ENCODE data around the gene KIF3B.

KIF3B gene

GRCh38 chr20:32277361-32278198, at the start of gene KIF3B:
Gene KIF3B (plus strand): TSS chr20:32277651. CDS start chr20:32309778, 32,127 bp downstream.
- peak; percentile 71 to 88 for DNase-seq (ENCODE audit: low read depth in 1 of 2, low spot score in 1 of 2)

DNA sequence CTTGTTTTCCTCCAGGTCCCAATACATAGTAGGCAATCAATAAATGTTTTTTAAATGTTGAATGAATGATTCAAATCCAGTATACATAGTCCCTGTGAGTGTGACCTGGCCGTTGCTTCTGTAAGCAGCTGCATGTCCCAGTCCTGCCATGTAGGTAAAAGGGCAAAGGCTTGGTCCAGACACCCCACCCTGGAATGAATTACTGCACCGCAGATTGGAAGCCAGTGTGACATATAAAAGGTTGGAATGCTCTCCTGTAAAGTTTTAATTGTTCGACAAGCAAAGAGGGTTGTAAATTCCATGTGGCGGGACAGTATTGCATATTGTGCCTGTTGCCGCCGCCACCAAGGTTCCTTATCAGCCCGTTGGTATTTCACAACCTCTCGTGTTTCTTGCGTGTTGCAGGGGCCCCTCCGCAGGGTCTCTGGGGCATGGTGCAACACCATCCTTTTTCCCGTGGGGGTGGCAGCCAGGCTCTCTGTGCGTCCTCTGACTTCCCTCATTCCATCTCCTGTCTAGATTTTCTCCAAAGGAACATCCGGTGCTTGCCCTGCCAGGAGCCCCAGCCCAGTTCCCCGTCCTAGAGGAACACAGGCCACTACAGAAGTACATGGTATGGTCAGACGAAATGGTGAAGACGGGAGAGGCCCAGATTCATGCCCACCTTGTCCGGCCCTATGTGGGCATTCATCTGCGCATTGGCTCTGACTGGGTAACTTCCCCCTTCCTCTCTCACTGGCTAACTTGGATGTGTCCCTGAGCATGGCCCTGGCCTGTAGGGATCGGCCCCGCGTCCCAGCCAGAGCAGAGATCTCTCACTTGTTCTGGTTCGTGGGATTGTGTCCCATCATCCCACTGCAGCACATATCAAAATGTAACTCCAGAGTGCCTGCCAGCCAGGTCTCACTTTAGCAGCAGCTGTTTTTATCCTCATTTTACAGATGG, 49.4 kb upstream of the KIF3B start:
- DNase-seq (ENCODE audit: low read depth in 1 of 2, low spot score in 1 of 2), result no peak

DNA sequence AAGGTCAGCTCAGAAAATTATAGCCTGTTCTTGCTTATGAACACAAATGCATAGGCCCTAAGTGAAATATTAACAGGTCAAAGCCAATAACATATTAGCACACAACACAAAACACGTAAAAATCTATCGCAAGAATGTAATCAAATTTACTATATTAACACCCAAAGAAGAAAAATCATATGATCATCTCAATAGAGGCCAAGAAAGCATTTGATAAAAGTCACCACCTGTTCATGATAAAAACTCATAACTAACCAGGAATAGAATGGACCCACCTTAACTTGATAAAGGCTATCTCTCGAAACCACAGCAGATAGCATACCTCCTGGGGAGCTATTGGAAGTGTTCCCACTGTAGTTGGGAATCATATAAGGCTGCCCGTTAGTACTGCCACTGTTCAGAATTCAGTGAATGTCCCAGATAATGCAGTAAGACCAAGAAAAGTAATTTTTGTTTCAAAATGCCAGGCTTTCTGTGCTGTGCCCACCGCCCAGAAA, 48.2 kb upstream of the KIF3B start:
- DNase-seq (ENCODE audit: low read depth in 1 of 2, low spot score in 1 of 2), result no peak

- no peak for DNase-seq (ENCODE audit: low read depth in 1 of 2, low spot score in 1 of 2)
Measured at GRCh38 chr20:32230707-32231106, 46.7 kb upstream of the KIF3B start.

GRCh38 chr20:32231245-32231644, 46.2 kb upstream of the KIF3B start:
- no peak for DNase-seq (ENCODE audit: low read depth in 1 of 2, low spot score in 1 of 2)

DNA sequence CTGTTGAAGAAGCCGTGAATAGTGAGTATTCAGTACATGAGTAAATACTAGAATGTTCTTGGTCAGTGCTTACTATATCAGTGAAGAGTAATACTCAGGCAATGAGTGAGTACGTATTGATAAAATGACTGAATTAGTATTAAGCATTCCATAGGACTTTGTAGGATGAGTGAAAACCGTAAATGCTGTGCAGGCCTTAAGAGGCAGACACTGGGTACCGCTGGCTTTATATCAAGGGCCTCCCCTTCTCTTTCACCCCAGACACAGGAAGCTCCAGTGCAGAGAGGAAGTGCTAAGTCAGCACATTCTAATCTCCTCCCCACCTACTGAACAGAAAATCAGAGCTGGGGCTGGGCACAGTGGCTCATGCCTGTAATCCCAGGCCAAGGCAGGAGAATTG, 45.6 kb upstream of the KIF3B start:
- DNase-seq (ENCODE audit: low read depth in 1 of 2, low spot score in 1 of 2), result peak in 1 of 2 donors; percentile 21

GRCh38 chr20:32232326-32232886, 45.0 kb upstream of the KIF3B start:
- peak in 1 of 2 donors; percentile 33 for DNase-seq (ENCODE audit: low read depth in 1 of 2, low spot score in 1 of 2)

GRCh38 chr20:32233286-32233685, 44.2 kb upstream of the KIF3B start:
- DNase-seq (ENCODE audit: low read depth in 1 of 2, low spot score in 1 of 2), result no peak

DNA sequence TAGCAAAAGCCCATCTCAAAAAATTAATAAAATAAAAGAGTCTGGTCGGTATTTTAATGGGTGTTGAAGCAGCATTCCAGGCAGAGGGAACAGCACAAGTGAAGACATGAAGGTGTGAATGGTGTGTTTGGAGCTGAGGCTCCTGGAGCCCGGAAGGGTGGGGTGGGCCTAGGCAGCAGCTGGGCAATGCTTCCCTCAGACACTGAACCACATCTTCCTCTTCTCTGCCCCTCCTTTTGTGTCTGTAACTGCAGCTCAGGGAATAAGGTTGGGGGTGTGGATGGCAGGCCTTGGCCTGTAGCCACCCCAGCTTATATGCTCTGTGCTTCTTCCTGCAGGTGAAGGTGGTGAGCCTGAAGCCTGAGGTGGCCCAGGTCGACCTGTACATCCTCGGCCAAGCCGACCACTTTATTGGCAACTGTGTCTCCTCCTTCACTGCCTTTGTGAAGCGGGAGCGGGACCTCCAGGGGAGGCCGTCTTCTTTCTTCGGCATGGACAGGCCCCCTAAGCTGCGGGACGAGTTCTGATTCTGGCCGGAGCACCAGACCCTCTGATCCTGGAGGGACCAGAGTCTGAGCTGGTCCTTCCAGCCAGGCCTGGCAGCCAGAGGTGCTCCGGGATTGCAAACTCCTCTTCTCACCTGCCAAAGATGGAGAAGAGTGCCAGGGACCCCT, 43.2 kb upstream of the KIF3B start:
- DNase-seq (ENCODE audit: low read depth in 1 of 2, low spot score in 1 of 2), result no peak

- DNase-seq (ENCODE audit: low read depth in 1 of 2, low spot score in 1 of 2), result no peak
Measured at GRCh38 chr20:32235331-32236047, 42.0 kb upstream of the KIF3B start.

- no peak for DNase-seq (ENCODE audit: low read depth in 1 of 2, low spot score in 1 of 2)
Measured at GRCh38 chr20:32236048-32236533, 41.4 kb upstream of the KIF3B start.

- DNase-seq (ENCODE audit: low read depth in 1 of 2, low spot score in 1 of 2), result no peak
Measured at GRCh38 chr20:32236819-32237218, 40.6 kb upstream of the KIF3B start.

DNA sequence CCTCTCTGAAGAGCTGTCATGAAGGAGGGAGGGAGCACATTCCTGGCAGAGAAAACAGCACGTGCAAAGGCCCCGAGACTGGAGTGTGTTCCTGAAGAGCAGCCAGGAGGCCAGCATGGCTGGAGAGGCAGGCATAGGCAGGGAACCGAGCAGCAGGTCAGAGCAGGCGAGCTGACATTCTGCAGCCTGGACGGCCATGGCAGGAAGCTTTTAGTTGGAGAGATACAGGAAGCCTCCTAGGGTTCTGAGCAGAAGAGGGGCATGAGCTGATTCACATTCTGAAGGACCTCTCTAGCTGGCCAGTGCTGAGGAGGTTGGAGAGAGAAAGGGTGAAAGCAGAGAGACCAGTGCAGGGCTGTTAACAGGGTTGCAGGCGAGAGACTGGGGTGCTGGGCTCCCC, 40.0 kb upstream of the KIF3B start:
- no peak for DNase-seq (ENCODE audit: low read depth in 1 of 2, low spot score in 1 of 2)

GRCh38 chr20:32238483-32239425, 38.7 kb upstream of the KIF3B start:
- DNase-seq (ENCODE audit: low read depth in 1 of 2, low spot score in 1 of 2), result no peak

- DNase-seq (ENCODE audit: low read depth in 1 of 2, low spot score in 1 of 2), result no peak
Measured at GRCh38 chr20:32240205-32240604, 37.2 kb upstream of the KIF3B start.

DNA sequence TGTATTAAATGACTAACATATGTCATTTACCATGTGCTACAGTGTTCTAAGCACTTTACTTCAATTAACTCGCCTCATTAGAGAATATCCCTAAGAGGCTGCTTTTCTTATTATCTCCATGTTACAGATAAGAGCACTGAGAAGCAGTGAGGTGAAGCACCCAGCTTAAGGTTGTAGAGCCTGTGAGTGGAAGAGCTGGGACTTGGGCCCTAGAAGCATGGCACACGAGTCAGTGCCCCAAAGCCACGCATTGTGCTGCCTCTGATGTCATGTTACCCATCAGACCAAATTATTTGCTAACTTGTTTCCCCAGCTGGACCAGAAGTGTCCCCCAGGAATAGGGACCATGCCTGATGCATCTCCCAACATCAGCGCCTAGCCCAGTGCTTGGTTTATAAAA, 35.6 kb upstream of the KIF3B start:
- no peak for DNase-seq (ENCODE audit: low read depth in 1 of 2, low spot score in 1 of 2)

DNA sequence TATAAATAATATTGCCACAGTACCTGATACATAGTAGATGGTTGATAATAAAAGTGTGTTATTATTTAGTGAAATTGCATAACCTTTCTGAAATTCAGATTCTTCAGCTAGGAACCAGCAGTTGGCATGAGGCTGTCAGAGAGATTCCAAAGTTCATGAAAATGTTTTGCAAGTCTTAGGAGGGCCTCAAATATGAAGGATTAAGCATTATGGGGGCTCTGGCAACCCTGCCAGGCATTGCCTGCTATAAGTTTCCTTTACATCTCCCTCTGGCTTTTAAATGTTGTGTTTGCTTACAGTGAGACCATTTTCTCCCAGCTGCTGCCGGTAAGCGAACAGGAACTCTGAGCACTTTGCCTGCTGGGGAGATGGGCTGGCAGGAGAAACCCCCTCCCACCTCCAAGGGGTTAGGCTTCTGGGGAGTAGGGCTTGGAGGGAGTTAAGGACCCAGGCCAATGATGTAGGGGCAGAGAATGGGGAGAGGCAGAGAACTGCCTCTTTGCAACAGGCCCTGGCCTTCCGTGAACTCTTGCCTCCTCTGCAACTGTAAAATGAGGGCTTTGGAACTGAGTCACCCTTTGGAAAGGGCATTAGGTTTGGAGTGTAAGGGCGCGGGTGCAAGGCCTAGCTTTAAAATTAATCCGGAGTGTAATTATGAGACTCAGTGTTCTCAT, 33.2 kb upstream of the KIF3B start:
- no peak for DNase-seq (ENCODE audit: low read depth in 1 of 2, low spot score in 1 of 2)

DNA sequence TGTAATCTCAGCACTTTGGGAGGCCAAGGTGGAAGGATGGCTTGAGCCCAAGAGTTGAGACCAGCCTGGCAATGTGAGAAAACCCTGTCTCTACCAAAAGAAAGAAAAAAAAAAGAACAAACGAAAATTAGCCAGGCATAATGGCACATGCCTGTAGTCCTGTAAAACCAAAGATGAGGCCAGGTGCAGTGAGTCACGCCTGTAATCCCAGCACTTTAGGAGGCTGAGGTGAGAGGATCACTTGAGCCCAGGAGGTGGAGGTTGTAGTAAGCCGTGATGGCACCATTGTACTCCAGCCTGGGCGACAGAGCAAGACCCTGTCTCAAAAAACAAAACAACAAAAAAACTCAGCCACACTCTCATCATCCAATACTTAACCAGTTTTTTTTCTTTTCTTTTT, 32.5 kb upstream of the KIF3B start:
- DNase-seq (ENCODE audit: low read depth in 1 of 2, low spot score in 1 of 2), result no peak

Data from activated CD4-positive, alpha-beta T cell treated with anti-CD3 and anti-CD28 coated beads, Interleukin-2, amount 50 U/mL, for 24 hours (primary cell).